Measurements from ENCODE around the gene DMD.
A peak's percentile ranks its signal among the peaks of the same experiment; 100 is the strongest.

The DMD gene

DNA sequence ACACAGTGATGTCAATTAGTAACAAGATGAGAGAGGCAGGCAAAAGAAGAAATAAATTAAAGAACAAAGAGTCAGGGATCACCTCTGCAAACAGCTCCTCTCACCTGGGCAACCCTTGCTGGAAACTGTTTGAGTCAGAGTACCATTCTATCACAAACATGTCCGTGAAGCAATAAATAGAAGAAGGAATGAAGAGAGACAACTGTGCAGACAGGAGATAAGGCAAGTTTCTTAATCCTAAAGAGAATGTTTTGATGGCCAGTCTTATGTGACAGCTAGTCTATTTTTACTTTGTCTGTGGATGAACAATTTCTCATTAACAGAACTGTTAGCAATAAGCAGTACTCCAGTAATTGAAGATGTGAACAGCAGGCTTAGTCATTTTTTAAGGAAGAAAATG is 422.4 kb downstream of the DMD start:
- no peak for DNase-seq (ENCODE audit: low read depth)
- TF ChIP-seq, protein P1, sequence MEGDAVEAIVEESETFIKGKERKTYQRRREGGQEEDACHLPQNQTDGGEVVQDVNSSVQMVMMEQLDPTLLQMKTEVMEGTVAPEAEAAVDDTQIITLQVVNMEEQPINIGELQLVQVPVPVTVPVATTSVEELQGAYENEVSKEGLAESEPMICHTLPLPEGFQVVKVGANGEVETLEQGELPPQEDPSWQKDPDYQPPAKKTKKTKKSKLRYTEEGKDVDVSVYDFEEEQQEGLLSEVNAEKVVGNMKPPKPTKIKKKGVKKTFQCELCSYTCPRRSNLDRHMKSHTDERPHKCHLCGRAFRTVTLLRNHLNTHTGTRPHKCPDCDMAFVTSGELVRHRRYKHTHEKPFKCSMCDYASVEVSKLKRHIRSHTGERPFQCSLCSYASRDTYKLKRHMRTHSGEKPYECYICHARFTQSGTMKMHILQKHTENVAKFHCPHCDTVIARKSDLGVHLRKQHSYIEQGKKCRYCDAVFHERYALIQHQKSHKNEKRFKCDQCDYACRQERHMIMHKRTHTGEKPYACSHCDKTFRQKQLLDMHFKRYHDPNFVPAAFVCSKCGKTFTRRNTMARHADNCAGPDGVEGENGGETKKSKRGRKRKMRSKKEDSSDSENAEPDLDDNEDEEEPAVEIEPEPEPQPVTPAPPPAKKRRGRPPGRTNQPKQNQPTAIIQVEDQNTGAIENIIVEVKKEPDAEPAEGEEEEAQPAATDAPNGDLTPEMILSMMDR (conservative IDR thresholded peaks at IDR 0.05; ENCODE audit: low read depth, low read length): no peak
- no peak overlapping the region for H3K4me3 ChIP-seq (ENCODE audit: low read depth, low read length)

DNA sequence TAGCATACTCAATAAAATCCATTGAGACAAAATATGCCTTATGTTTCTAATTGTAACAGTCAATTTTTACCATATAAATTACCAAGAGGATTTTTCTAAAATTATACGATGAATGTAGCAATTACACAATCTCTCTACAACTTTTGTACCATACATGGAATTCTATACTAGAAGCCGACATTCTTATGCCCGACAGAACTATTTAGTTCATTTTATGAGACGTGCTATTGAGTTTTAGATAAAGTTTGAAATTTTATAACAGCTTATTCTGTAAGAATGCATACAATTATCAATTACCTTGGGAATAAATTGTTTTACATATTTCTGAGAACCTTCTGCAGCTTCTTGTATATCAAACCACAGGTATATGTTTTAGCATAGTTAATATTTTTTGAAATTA is 431.2 kb downstream of the DMD start:
- no peak overlapping the region for H3K4me3 ChIP-seq (ENCODE audit: low read depth, low read length)
- no peak for DNase-seq (ENCODE audit: low read depth)
- TF ChIP-seq, protein P1 (conservative IDR thresholded peaks at IDR 0.05; ENCODE audit: low read depth, low read length): no peak

DNA sequence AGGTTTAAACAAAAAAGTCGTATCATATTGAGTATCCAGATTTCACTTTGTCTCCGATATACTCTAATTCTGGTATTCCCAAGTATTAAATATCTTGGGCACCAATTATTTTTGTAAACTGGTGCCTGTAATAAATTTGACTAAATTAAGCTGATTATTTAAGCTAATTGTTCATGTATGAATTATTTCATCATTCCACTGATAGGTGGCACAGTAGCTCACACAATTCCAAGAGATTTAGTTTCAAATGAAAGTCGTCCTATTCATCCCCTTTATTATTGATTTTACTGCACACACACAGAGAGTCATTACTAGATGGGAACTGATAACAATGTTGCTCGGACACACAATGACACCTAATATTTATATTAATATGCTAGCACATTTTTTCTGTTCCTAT is 432.4 kb downstream of the DMD start:
- H3K4me3 ChIP-seq (ENCODE audit: low read depth, low read length): no peak overlapping the region
- peak; percentile 0 for DNase-seq (ENCODE audit: low read depth)
- TF ChIP-seq, protein P1 (conservative IDR thresholded peaks at IDR 0.05; ENCODE audit: low read depth, low read length): no peak

DNA sequence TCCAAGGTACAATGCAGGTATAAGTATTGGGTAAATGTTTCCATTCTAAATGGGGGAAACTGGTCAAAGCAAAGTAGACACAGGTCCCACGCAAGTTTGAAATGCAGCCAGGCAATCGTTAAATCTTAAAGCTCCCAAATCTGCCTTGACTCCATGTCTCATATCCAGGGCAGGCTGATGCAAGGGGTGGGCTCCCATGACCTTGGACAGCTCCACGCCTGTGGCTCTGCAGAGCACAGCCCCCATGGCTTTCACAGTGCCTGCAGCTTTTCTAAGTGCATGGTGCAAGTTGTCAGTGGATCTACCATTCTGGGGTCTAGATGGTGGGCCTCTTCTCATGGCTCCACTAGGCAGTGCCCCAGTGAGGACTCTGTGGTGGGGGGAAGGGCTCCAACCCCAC is 436.4 kb downstream of the DMD start:
- DNase-seq (ENCODE audit: low read depth): no peak
- no peak overlapping the region for H3K4me3 ChIP-seq (ENCODE audit: low read depth, low read length)
- TF ChIP-seq, protein P1 (conservative IDR thresholded peaks at IDR 0.05; ENCODE audit: low read depth, low read length): no peak

DNA sequence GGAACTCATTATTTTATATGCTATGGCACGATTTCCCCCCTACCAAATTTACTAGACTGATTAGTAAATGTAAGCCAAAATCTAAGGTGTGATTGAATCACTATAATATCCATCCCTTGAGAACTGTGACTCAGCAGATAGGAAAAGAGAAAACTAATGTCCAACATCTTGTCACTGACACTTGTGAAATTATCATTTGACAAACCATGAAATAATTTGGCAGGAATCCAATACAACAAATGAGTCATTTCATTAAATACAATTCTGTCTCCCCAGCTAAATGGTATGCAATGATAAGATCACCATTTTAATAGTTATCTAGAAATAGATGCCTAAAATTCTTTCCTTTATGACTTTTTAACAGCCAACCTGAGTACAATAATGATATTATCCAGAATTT is 462.3 kb downstream of the DMD start:
- H3K4me3 ChIP-seq (ENCODE audit: low read depth, low read length): no peak overlapping the region
- peak; percentile 0 for DNase-seq (ENCODE audit: low read depth)
- TF ChIP-seq, protein P1 (conservative IDR thresholded peaks at IDR 0.05; ENCODE audit: low read depth, low read length): no peak

DNA sequence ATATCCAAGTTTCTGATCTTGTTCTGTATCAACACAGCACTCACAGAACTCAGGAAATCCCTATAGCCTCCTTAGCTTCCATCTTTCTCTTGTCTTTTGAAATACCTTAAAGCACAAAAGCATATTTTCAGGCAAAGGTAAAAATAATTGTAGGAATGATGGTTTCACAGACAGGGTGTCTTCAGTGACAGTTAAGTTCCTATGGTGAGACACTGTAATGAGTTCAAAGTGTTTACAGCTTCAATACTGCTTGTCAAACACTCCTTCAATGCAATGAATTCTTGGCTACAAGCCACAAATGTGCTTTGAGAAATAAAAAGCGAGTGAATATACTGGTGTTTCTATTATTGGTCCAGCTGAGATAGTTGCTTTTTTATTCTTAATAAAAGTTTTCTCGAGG is 466.0 kb downstream of the DMD start:
- no peak overlapping the region for H3K4me3 ChIP-seq (ENCODE audit: low read depth, low read length)
- TF ChIP-seq, protein P1 (conservative IDR thresholded peaks at IDR 0.05; ENCODE audit: low read depth, low read length): no peak
- DNase-seq (ENCODE audit: low read depth): peak; percentile 3

DNA sequence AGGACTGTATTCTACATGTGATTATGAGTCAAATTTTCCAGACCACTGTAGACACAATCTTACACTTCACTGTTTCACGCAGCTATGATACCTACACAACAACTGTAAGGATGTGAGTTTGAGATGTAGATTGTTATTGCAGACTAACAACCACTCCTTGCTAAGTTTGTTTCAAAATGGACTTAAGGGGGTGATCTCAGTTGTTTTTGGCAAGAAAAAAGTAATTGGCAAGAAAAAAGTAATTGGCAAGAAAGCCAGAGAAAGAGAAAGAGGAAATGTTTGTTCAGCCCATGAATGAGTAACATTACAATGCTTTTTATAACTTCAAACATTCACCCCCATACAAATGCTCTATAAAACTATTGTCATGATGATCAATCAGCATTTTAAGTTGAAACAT is 466.4 kb downstream of the DMD start:
- DNase-seq (ENCODE audit: low read depth): peak; percentile 1

More for the DNA sequence above, 466.4 kb downstream of the DMD start:
- TF ChIP-seq, protein P1 (conservative IDR thresholded peaks at IDR 0.05; ENCODE audit: low read depth, low read length): no peak
- no peak overlapping the region for H3K4me3 ChIP-seq (ENCODE audit: low read depth, low read length)
